ENCODE results near the gene ZBTB46. TPM values are rescaled to one million over a fixed set of nuclear protein-coding genes. Genes with fewer than 3 reads are reported as not detected.

ZBTB46 gene
- total RNA-seq, 1 donor from 2014 or later: 7.4 TPM

- TF ChIP-seq POLR2A (IDR thresholded peaks at IDR 0.05): no peak
- no peak for TF ChIP-seq CTCF (IDR thresholded peaks at IDR 0.05)
- TF ChIP-seq POLR2AphosphoS5 (IDR thresholded peaks at IDR 0.05; ENCODE audit: insufficient read depth in 1 of 2, low read depth in 1 of 2): no peak
- Histone ChIP-seq H3K27me3 (no peaks in the 10 kb centered on the region), H3K4me1 (peaks cover 20% of the 10 kb centered on the region), H3K4me3 (no peak overlapping the region), H3K36me3 (no peaks in the 10 kb centered on the region), H3K27ac (no peak overlapping the region), H3K9me3 (no peaks in the 10 kb centered on the region)
- DNase-seq (ENCODE audit: extremely low spot score in 2 of 2): no peak
- intact Hi-C loops (cut with DNase I): no loop called here
Measured at GRCh38 chr20:63772781-63773518, 58.1 kb downstream of the ZBTB46 start.

- no peaks in the 10 kb centered on the region for H3K9me3 ChIP-seq
- TF ChIP-seq CTCF (IDR thresholded peaks at IDR 0.05) (no peak), POLR2A (IDR thresholded peaks at IDR 0.05) (no peak), POLR2AphosphoS5 (IDR thresholded peaks at IDR 0.05; ENCODE audit: insufficient read depth in 1 of 2, low read depth in 1 of 2) (no peak)
- no peaks in the 10 kb centered on the region for H3K27me3 ChIP-seq
- intact Hi-C loops (cut with DNase I): no loop called here
- H3K4me3 ChIP-seq: no peak overlapping the region
- no peaks in the 10 kb centered on the region for H3K36me3 ChIP-seq
- no peak overlapping the region for H3K27ac ChIP-seq
- H3K4me1 ChIP-seq: peaks cover 20% of the 10 kb centered on the region
- DNase-seq (ENCODE audit: extremely low spot score in 2 of 2): no peak
Measured at GRCh38 chr20:63771046-63771707, 59.9 kb downstream of the ZBTB46 start.

- no peak for DNase-seq (ENCODE audit: extremely low spot score in 2 of 2)
- no peak overlapping the region for H3K27ac ChIP-seq
- H3K4me1 ChIP-seq: peaks cover 12% of the 10 kb centered on the region
- no peaks in the 10 kb centered on the region for H3K27me3 ChIP-seq
- H3K36me3 ChIP-seq: no peaks in the 10 kb centered on the region
- intact Hi-C loops (cut with DNase I): no loop called here
- no peaks in the 10 kb centered on the region for H3K9me3 ChIP-seq
- H3K4me3 ChIP-seq: no peak overlapping the region
- TF ChIP-seq POLR2A (IDR thresholded peaks at IDR 0.05) (no peak), CTCF (IDR thresholded peaks at IDR 0.05) (no peak), POLR2AphosphoS5 (IDR thresholded peaks at IDR 0.05; ENCODE audit: insufficient read depth in 1 of 2, low read depth in 1 of 2) (no peak)
Measured at GRCh38 chr20:63769891-63770474, 61.1 kb downstream of the ZBTB46 start.

GRCh38 chr20:63768591-63769515 is 62.2 kb downstream of the ZBTB46 start:
- Histone ChIP-seq H3K4me3 (no peak overlapping the region), H3K27me3 (no peaks in the 10 kb centered on the region), H3K27ac (no peak overlapping the region), H3K9me3 (no peaks in the 10 kb centered on the region), H3K4me1 (peaks cover 5% of the 10 kb centered on the region), H3K36me3 (no peaks in the 10 kb centered on the region)
- intact Hi-C loops (cut with DNase I): no loop called here
- DNase-seq (ENCODE audit: extremely low spot score in 2 of 2): no peak
- no peak for TF ChIP-seq POLR2A (IDR thresholded peaks at IDR 0.05)
- no peak for TF ChIP-seq POLR2AphosphoS5 (IDR thresholded peaks at IDR 0.05; ENCODE audit: insufficient read depth in 1 of 2, low read depth in 1 of 2)
- no peak for TF ChIP-seq CTCF (IDR thresholded peaks at IDR 0.05)

Measured in vagina (tissue), 2 donors.